Prostate gland (tissue), 2 donors: ENCODE measurements around the gene CDK9. TPM values are rescaled to one million over a fixed set of nuclear protein-coding genes. Genes with fewer than 3 reads are reported as not detected.

Source experiments
- DNase-seq: peaks from one replicate; pipeline ENCODE4 v3.0.0-alpha.2; 2019; ENCODE audit warnings: low spot score
- H3K27ac ChIP-seq, 2 donors: fragments of 200-600 bp; sonication (generic); 2 replicates each; pipeline ENCODE4 v1.5.1; 2017 to 2019
- H3K27me3 ChIP-seq: fragments of 200-600 bp; sonication (generic); replicated peaks from 2 replicates; pipeline ENCODE4 v1.5.1; 2019; ENCODE audit not compliant: insufficient read depth
- H3K36me3 ChIP-seq, 2 donors: fragments of 200-600 bp; sonication (generic); 1 replicate in 1 of 2; 2 replicates in 1 of 2; pipeline versions ENCODE4 v1.5.1 to v1.8.1; 2017 to 2019
- H3K4me1 ChIP-seq: fragments of 200-600 bp; sonication (generic); replicated peaks from 2 replicates; pipeline ENCODE4 v1.5.1; 2019
- H3K4me3 ChIP-seq, 2 donors: fragments of 200-600 bp; sonication (generic); 2 replicates each; pipeline ENCODE4 v1.5.1; 2017 to 2019
- H3K9me3 ChIP-seq: fragments of 200-600 bp; sonication (generic); 2 replicates; pipeline ENCODE4 v1.5.1; 2017
- CTCF ChIP-seq, 4 experiments: fragments of 200-600 bp in 2 of 4; fragments of 450-650 bp in 2 of 4; sonication (generic) in 2 of 4; IDR thresholded peaks; 1 replicate in 3 of 4; 2 replicates in 1 of 4; pipeline ENCODE4 v1.5.1; 2016 to 2019; ENCODE audit warnings: antibody characterized with exemption in 4 of 4, mild to moderate bottlenecking in 2 of 4, moderate library complexity in 2 of 4
- POLR2A ChIP-seq: fragments of 450-650 bp; IDR thresholded peaks from one replicate; pipeline ENCODE4 v1.6.1; 2016; ENCODE audit warnings: antibody characterized with exemption, mild to moderate bottlenecking
- POLR2AphosphoS5 ChIP-seq: sonication (generic); formaldehyde crosslinking; IDR thresholded peaks from one replicate; pipeline ENCODE4 v1.6.1; 2017; ENCODE audit warnings: antibody characterized with exemption
- WGBS: methylation state at CpG from one replicate; pipeline ENCODE4 v1.1.5; 2018; 5-methylcytosine and 5-hydroxymethylcytosine counted together
- intact Hi-C: fragments of 100-400 bp; cut with DNase I; formaldehyde crosslinking; loops from one replicate; pipeline ENCODE4 v1.14.2; 2022
- total RNA-seq, 2 donors: library from RNA; depleted of rRNA; stranded (reverse); fragments of >200 nt; gene quantifications; one replicate each; pipeline ENCODE4 v1.1.0, GENCODE V29; 2016

The CDK9 gene
- total RNA-seq, 2 donors from 2014 or later: 60.3 to 130 TPM

GRCh38 chr9:127808347-127809001 is 22.6 kb downstream of the CDK9 start:
- Histone ChIP-seq H3K27ac (no peak overlapping the region), H3K9me3 (no peaks in the 10 kb centered on the region), H3K4me1 (peaks cover 11% of the 10 kb centered on the region), H3K4me3 (no peak overlapping the region), H3K27me3 (no peaks in the 10 kb centered on the region), H3K36me3 (peaks cover 6 to 17% of the 10 kb centered on the region in 2 donors)
- TF ChIP-seq POLR2AphosphoS5: no peak
- no peak for TF ChIP-seq POLR2A
- TF ChIP-seq CTCF (IDR thresholded peaks at IDR 0.05): no peak
- 87% methylated on average over 5 of the region's 17 CpGs for WGBS
- DNase-seq: no peak
- intact Hi-C loops: no loop called here

DNA sequence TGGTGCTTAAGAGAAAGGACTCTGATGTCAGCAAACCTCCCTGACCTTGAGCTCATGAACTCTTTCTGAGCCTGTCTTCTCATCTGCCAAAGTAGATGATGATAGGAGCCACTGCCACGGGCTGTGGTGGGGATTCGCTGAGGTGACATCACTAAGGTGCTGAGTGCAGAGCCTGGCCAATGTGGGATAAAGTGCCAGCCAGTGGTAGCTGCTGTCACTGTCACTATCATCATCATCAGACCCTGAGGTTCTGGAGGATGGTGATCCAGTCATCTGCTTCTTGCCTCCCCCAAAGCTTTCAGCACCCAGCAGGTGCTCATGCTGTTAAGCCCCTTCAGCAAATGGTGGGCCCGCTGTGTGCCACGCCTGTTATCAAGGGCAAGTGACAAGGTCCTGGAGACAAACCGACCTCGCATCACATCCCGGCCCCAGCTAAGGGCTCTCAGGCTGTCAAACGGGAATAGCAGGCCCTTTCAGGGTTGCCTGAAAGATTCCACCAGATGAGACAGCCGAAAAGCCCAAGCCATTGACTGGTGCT is 23.2 kb downstream of the CDK9 start:
- Histone ChIP-seq H3K36me3 (peaks cover 7 to 23% of the 10 kb centered on the region in 2 donors), H3K9me3 (no peaks in the 10 kb centered on the region), H3K4me3 (no peak overlapping the region), H3K4me1 (peaks cover 6% of the 10 kb centered on the region), H3K27ac (no peak overlapping the region), H3K27me3 (no peaks in the 10 kb centered on the region)
- intact Hi-C loops: no loop called here
- TF ChIP-seq POLR2AphosphoS5 (no peak), POLR2A (no peak), CTCF (IDR thresholded peaks at IDR 0.05) (no peak)
- 70% methylated on average over 9 of the region's 9 CpGs for WGBS
- DNase-seq: no peak

DNA sequence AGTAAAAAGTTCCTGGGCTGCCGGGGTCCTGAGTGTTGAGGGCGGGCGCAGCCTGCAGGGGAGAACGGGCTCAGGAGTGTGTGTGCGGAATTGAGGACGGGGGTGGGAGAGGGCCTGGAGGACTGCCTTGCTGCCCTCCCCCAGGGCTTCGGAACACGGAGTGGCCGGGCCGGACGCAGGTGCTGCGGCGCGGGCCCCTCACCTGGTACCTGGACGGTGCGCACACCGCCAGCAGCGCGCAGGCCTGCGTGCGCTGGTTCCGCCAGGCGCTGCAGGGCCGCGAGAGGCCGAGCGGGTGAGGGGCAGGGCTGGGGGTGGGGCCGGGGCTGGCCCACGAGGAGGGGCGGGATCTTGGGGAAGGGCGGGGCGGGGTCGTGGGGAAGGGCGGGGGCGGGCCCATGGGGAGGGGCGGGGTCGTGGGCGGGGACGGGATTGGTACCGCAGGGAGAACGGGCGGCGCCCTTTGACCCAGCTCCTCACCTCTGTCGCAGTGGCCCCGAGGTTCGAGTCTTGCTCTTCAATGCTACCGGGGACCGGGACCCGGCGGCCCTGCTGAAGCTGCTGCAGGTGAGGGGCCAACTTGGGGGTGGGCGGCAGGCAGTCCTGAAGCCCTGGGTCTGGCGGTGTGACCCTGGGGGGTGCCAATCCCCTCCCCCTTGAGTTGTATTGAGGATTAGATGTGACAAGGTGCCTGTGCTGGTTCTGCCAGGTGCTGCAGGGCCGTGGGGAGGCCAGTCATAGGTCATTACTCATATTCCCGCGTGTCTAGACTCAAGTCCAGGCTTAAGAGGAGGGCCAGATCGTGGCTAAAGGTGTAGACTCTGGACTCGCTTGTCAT is 23.9 kb downstream of the CDK9 start:
- intact Hi-C loops: no loop called here
- 52% methylated on average over 32 of the region's 57 CpGs for WGBS
- peaks cover 7 to 24% of the 10 kb centered on the region in 2 donors for H3K36me3 ChIP-seq
- H3K27ac ChIP-seq: no peak overlapping the region
- DNase-seq: no peak
- no peaks in the 10 kb centered on the region for H3K4me1 ChIP-seq
- no peak overlapping the region for H3K4me3 ChIP-seq
- TF ChIP-seq CTCF (IDR thresholded peaks at IDR 0.05) (no peak), POLR2A (no peak), POLR2AphosphoS5 (no peak)
- no peaks in the 10 kb centered on the region for H3K27me3 ChIP-seq
- H3K9me3 ChIP-seq: no peaks in the 10 kb centered on the region

- H3K27ac ChIP-seq: no peak overlapping the region
- H3K4me1 ChIP-seq: no peaks in the 10 kb centered on the region
- peaks cover 7 to 24% of the 10 kb centered on the region in 2 donors for H3K36me3 ChIP-seq
- H3K4me3 ChIP-seq: no peak overlapping the region
- TF ChIP-seq CTCF (IDR thresholded peaks at IDR 0.05) (no peak), POLR2AphosphoS5 (no peak), POLR2A (no peak)
- no peaks in the 10 kb centered on the region for H3K27me3 ChIP-seq
- H3K9me3 ChIP-seq: no peaks in the 10 kb centered on the region
- WGBS: 95% methylated on average over 10 of the region's 10 CpGs
- no peak for DNase-seq
- intact Hi-C loops: no loop called here
Measured at GRCh38 chr9:127810378-127811187, 24.7 kb downstream of the CDK9 start.
